GM12878 (cell line): Measurements from ENCODE around the gene SIGLEC6. TPM values are rescaled to one million over a fixed set of nuclear protein-coding genes. Genes with fewer than 3 reads are reported as not detected.

Experiments used
- ATAC-seq: fragments of 200-7000 bp; cut with Tn5 transposase; 3 replicates; pipeline ENCODE4 v1.9.1; 2020; ENCODE audit warnings: mild to moderate bottlenecking, moderate library complexity
- BruUV-seq: library from RNA; stranded (reverse); fragments of 400-500 nt; replicated peaks from 2 replicates; lab custom pipeline; 2021; lab: Mats Ljungman, UMichigan
- CTCF ChIA-PET: fragments of 300-600 bp; sonication (Branson Sonifier 250); formaldehyde crosslinking; extraction: SDS; loops from one replicate; lab custom pipeline; 2021; ENCODE audit warnings: inconsistent platforms; lab: Yijun Ruan, JAX
- POLR2A ChIA-PET: fragments of 350-600 bp; formaldehyde crosslinking; extraction: SDS; loops from one replicate; lab custom pipeline; 2021; ENCODE audit warnings: inconsistent platforms; lab: Charles Lee
- RAD21 ChIA-PET: fragments of 300-600 bp; sonication (Branson Sonifier 250); formaldehyde crosslinking; loops from one replicate; lab custom pipeline; 2023; ENCODE audit warnings: antibody characterized with exemption; ENCODE audit not compliant: unreplicated experiment; lab: Charles Lee
- SMC1A ChIA-PET: fragments of 300-600 bp; sonication (Branson Sonifier 250); formaldehyde crosslinking; loops from one replicate; lab custom pipeline; 2023; ENCODE audit not compliant: unreplicated experiment, uncharacterized antibody; lab: Charles Lee
- DNase-seq: peaks from one replicate; pipeline ENCODE4 v3.0.0-alpha.2; 2011; ENCODE audit warnings: low read depth, low spot score
- FAIRE-seq: peaks from 3 replicates; lab custom pipeline; 2011; peaks lifted over from hg19 to GRCh38; lab: Jason Lieb, UNC
- H2AFZ ChIP-seq: 2 replicates; pipeline ENCODE4 v1.6.0; 2011; ENCODE audit warnings: low read depth, low read length, control low read depth; ENCODE audit not compliant: control insufficient read depth
- H3K27ac ChIP-seq: 2 replicates; pipeline ENCODE4 v1.5.1; 2011; ENCODE audit warnings: control low read depth; ENCODE audit not compliant: control insufficient read depth, insufficient read depth
- H3K27me3 ChIP-seq, 2 experiments: replicated peaks in 1 of 2; 2 replicates each; pipeline versions ENCODE4 v1.6.0 to v1.6.1; 2011; ENCODE audit warnings: low read length in 1 of 2; ENCODE audit not compliant: control insufficient read depth in 2 of 2, insufficient read depth in 2 of 2
- H3K36me3 ChIP-seq, 2 experiments: 2 replicates each; pipeline ENCODE4 v1.5.1; 2011; ENCODE audit warnings: low read length in 1 of 2; ENCODE audit not compliant: control insufficient read depth in 2 of 2, insufficient read depth in 2 of 2
- H3K4me1 ChIP-seq: 2 replicates; pipeline ENCODE4 v1.6.1; 2011; ENCODE audit warnings: mild to moderate bottlenecking, low read length, moderate library complexity, mixed read lengths; ENCODE audit not compliant: control insufficient read depth, insufficient read depth
- H3K4me2 ChIP-seq: 2 replicates; pipeline ENCODE4 v1.6.0; 2011; ENCODE audit warnings: control low read depth; ENCODE audit not compliant: control insufficient read depth, insufficient read depth
- H3K4me3 ChIP-seq: fragments of 200-600 bp; sonication (generic); 2 replicates; pipeline ENCODE4 v1.5.1; 2016
- H3K79me2 ChIP-seq: 2 replicates; pipeline ENCODE4 v1.6.0; 2011; ENCODE audit warnings: low read length; ENCODE audit not compliant: control insufficient read depth, insufficient read depth
- H3K9ac ChIP-seq: 2 replicates; pipeline ENCODE4 v1.8.0; 2011; ENCODE audit warnings: low read length, control low read depth, mixed read lengths; ENCODE audit not compliant: control insufficient read depth, insufficient read depth
- H3K9me3 ChIP-seq: replicated peaks from 3 replicates; pipeline ENCODE4 v1.5.1; 2011; ENCODE audit warnings: mild to moderate bottlenecking, low read length; ENCODE audit not compliant: control insufficient read depth, insufficient read depth
- H4K20me1 ChIP-seq: 2 replicates; pipeline ENCODE4 v1.6.0; 2011; ENCODE audit not compliant: control insufficient read depth, insufficient read depth
- CREB1 ChIP-seq: IDR thresholded peaks from 2 replicates; pipeline ENCODE4 v1.6.1; 2012; ENCODE audit warnings: low read depth, mild to moderate bottlenecking, inconsistent platforms
- JUND ChIP-seq: IDR thresholded peaks from 2 replicates; pipeline ENCODE4 v1.6.1; 2012; ENCODE audit warnings: low read depth, mild to moderate bottlenecking, low read length, improper control_type of control experiment, moderate library complexity
- NFYB ChIP-seq: IDR thresholded peaks from 2 replicates; pipeline ENCODE4 v1.6.1; 2011; ENCODE audit warnings: low read depth, mild to moderate bottlenecking, low read length, improper control_type of control experiment, moderate library complexity; ENCODE audit not compliant: insufficient read depth
- RELA ChIP-seq: fragments of 450-650 bp; IDR thresholded peaks from 2 replicates; pipeline ENCODE4 v1.8.0; 2014; ENCODE audit warnings: borderline replicate concordance; ENCODE audit not compliant: partially characterized antibody
- RUNX3 ChIP-seq: IDR thresholded peaks from 2 replicates; pipeline ENCODE4 v1.6.1; 2012; ENCODE audit warnings: low read length, inconsistent platforms
- SP1 ChIP-seq: IDR thresholded peaks from one replicate; pipeline ENCODE4 v1.6.1; 2011; ENCODE audit warnings: low read depth, low read length
- SPI1 ChIP-seq: IDR thresholded peaks from 2 replicates; pipeline ENCODE4 v1.6.1; 2011; ENCODE audit warnings: low read depth, mild to moderate bottlenecking, low read length, moderate library complexity, borderline replicate concordance; ENCODE audit not compliant: insufficient read depth
- STAT3 ChIP-seq: IDR thresholded peaks from 2 replicates; pipeline ENCODE4 v1.6.1; 2011; ENCODE audit warnings: low read depth, low read length, improper control_type of control experiment
- YY1 ChIP-seq: IDR thresholded peaks from 2 replicates; pipeline ENCODE4 v1.6.1; 2011; ENCODE audit warnings: low read depth, mild to moderate bottlenecking, low read length
- ZNF274 ChIP-seq: IDR thresholded peaks from one replicate; pipeline ENCODE4 v1.8.0; 2011; ENCODE audit not compliant: insufficient read length, insufficient read depth
- WGBS: methylation state at CpG from one replicate; pipeline ENCODE4 v1.1.6; 2016; ENCODE audit warnings: low lambda C conversion rate; ENCODE audit not compliant: insufficient replicate concordance, insufficient coverage; ENCODE audit errors: missing lambda C conversion rate; 5-methylcytosine and 5-hydroxymethylcytosine counted together
- in situ Hi-C: fragments of 300-500 bp; cut with MboI; formaldehyde crosslinking; loops from 9 replicates; pipeline ENCODE4 v1.14.3; 2018; ENCODE audit warnings: mixed read lengths
- intact Hi-C: fragments of 100-400 bp; cut with micrococcal nuclease; formaldehyde crosslinking; loops from one replicate; pipeline ENCODE4 v1.14.2; 2022; ENCODE audit not compliant: unreplicated experiment
- polyA plus RNA-seq, 11 experiments: library from polyadenylated mRNA; depleted of rRNA in 4 of 11; unstranded in 6 of 11; stranded (reverse) in 5 of 11; fragments of >200 nt; fragmentation: Nextera tagmentation in 4 of 11; fragmentation: Illumina TruSeq in 1 of 11; extraction: Ambion mirVana in 4 of 11; extraction: Trizol in 1 of 11; gene quantifications; 1 replicate in 1 of 11; 2 replicates in 10 of 11; pipeline versions ENCODE4 v1.2.1 to v1.2.3, GENCODE V29; 2011 to 2016; ENCODE audit warnings: inconsistent platforms in 2 of 11, missing spikeins in 2 of 11, low read depth in 1 of 11
- total RNA-seq, 4 experiments: library from RNA; depleted of rRNA in 3 of 4; stranded (reverse); fragments of >200 nt in 3 of 4; fragmentation: Illumina TruSeq in 1 of 4; extraction: Trizol in 1 of 4; gene quantifications; 2 replicates each; pipeline versions ENCODE4 v1.2.1 to v1.2.3, GENCODE V29; 2013 to 2021
- TF ChIP-seq, protein P1 (sequence below): IDR thresholded peaks from 2 replicates; pipeline ENCODE4 v1.6.1; 2012; ENCODE audit warnings: improper control_type of control experiment, low read depth, low read length; ENCODE audit not compliant: insufficient replicate concordance

The SIGLEC6 gene
- total and polyA plus RNA-seq, 10 of the 15 experiments (the other 5 are each of a cell fraction or from before 2014, with no cell fraction given) = 0.08 to 0.40 (median 0.27) TPM; not detected in 2

DNA sequence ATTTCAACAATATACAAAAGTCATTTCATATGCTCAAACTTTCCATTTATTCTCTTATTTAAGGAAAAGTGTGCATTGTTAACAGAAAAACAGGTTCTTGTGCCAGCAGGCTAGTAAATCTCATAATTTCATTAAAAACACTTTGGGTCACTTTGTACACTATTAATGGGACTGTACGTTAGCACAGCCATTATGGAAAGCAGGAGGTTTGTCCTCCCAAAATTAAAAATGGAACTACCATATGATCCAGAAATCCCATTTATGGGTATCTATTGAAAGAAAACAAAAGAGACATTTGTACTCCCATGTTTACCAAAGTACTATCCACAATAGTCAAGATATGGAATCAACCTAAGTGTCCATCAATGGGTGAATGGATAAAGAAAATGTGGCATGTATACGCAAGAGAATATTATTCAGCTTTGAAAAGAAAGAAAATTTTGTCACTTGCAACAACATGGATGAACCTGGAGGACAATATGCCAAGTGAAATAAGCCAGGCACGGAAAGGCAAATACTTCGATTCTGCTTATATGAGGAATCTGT lies 8.4 kb upstream of the SIGLEC6 start (continued):
- TF ChIP-seq, protein P1, sequence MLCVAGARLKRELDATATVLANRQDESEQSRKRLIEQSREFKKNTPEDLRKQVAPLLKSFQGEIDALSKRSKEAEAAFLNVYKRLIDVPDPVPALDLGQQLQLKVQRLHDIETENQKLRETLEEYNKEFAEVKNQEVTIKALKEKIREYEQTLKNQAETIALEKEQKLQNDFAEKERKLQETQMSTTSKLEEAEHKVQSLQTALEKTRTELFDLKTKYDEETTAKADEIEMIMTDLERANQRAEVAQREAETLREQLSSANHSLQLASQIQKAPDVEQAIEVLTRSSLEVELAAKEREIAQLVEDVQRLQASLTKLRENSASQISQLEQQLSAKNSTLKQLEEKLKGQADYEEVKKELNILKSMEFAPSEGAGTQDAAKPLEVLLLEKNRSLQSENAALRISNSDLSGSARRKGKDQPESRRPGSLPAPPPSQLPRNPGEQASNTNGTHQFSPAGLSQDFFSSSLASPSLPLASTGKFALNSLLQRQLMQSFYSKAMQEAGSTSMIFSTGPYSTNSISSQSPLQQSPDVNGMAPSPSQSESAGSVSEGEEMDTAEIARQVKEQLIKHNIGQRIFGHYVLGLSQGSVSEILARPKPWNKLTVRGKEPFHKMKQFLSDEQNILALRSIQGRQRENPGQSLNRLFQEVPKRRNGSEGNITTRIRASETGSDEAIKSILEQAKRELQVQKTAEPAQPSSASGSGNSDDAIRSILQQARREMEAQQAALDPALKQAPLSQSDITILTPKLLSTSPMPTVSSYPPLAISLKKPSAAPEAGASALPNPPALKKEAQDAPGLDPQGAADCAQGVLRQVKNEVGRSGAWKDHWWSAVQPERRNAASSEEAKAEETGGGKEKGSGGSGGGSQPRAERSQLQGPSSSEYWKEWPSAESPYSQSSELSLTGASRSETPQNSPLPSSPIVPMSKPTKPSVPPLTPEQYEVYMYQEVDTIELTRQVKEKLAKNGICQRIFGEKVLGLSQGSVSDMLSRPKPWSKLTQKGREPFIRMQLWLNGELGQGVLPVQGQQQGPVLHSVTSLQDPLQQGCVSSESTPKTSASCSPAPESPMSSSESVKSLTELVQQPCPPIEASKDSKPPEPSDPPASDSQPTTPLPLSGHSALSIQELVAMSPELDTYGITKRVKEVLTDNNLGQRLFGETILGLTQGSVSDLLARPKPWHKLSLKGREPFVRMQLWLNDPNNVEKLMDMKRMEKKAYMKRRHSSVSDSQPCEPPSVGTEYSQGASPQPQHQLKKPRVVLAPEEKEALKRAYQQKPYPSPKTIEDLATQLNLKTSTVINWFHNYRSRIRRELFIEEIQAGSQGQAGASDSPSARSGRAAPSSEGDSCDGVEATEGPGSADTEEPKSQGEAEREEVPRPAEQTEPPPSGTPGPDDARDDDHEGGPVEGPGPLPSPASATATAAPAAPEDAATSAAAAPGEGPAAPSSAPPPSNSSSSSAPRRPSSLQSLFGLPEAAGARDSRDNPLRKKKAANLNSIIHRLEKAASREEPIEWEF = no peak
- no peak for TF ChIP-seq JUND
- no peak for TF ChIP-seq YY1
- TF ChIP-seq NFYB = no peak
- no peak for TF ChIP-seq RELA
- TF ChIP-seq SP1 = no peak

DNA sequence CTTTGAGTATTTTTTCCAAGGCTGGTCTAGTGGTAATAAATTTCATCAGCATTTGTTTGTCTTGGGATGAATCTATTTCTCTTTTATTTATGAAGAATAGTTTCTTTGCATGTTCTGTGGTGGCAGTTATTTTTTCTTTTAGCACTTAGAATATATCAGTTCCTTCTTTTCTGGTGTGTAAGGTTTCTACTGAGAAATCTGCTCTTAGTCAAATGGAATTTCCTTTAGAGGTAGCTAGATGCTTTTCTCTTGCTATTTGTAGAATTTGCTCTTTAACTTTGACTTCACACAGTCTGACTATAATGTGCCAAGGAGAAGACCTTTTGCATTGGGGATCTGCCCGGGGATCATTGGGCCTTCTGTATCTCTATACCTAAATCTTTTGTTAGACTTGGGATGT lies 4.1 kb upstream of the SIGLEC6 start:
- Histone ChIP-seq H4K20me1 (no peaks in the 10 kb centered on the region), H3K36me3 (no peaks in the 10 kb centered on the region), H3K27me3 (no peaks in the 10 kb centered on the region), H3K27ac (no peak overlapping the region; the same call in 1 of the 2 replicates), H3K4me1 (peaks cover 11% of the 10 kb centered on the region), H2AFZ (no peak overlapping the region), H3K79me2 (no peaks in the 10 kb centered on the region)
- DNase-seq (no peak), ATAC-seq (no peak)
- in situ Hi-C loops = no loop called here
- WGBS = 0% methylated on average over 1 of the region's 1 CpG
- RAD21 ChIA-PET = interaction anchor here (1.2 kb wide), 1 partner anchor 14 kb away, joined by 3 read pairs; no protein-coding TSS in a partner anchor
- POLR2A ChIA-PET = no interaction called here
- intact Hi-C loops = no loop called here
- peak; percentile 38; the same call in 1 of the 2 replicates for TF ChIP-seq RUNX3
- peak; percentile 35; the same call in 1 of the 2 replicates for TF ChIP-seq SPI1
- no peak for TF ChIP-seq CREB1
- no peak for TF ChIP-seq STAT3
- TF ChIP-seq ZNF274 = no peak
- TF ChIP-seq, all 136 proteins: peak for 2
- SMC1A ChIA-PET = interaction anchor here (0.6 to 1.0 kb wide), 3 partner anchors 12 to 138 kb away, joined by 3 read pairs; no protein-coding TSS in a partner anchor
- H3K4me3 ChIP-seq = peak overlapping the region; percentile 5; the same call in 1 of the 2 replicates
- no peaks in the 10 kb centered on the region for H3K9me3 ChIP-seq
- FAIRE-seq = peak; percentile 80
- CTCF ChIA-PET = no interaction called here
- H3K9ac ChIP-seq = no peak overlapping the region
- H3K4me2 ChIP-seq = peak overlapping the region; percentile 50
- no TSS peak for BruUV-seq
